GM19468 (cell line): Measurements from ENCODE around the gene MALL.
"Not testable (repeated sequence)": the region's sequence is repeated elsewhere in the genome, so short reads cannot be mapped to it uniquely, and the experiment has no call there.

ENCODE experiments used
- ATAC-seq: cut with Tn5 transposase; IDR thresholded peaks from one replicate; pipeline ENCODE4 v1.9.1; 2021; ENCODE audit warnings: mild to moderate bottlenecking, moderate library complexity, moderate number of reproducible peaks; ENCODE audit not compliant: unreplicated experiment; ENCODE audit errors: extremely low read depth

MALL gene

DNA sequence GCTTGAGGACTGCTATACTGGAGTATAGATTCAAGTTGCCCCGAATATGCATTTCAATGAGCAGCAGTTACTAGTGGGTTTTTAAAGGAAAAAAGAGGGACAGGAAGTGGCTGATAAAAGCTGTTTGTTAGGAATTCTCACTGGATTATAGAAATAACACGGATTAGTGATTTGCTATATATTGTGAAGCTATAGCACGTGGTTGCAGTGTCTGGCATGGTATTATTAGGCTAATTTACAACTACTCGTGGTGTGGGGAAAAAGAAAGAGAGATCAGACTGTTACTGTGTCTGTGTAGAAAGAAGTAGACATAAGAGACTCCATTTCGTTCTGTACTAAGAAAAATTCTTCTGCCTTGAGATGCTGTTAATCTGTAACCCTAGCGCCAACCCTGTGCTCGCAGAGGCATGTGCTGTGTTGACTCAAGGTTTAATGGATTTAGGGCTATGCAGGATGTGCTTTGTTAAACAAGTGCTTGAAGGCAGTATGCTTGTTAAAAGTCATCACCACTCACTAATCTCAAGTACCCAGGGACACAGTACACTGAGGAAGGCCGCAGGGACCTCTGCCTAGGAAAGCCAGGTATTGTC is 59.7 kb downstream of the MALL start:
- not testable (repeated sequence) for ATAC-seq

DNA sequence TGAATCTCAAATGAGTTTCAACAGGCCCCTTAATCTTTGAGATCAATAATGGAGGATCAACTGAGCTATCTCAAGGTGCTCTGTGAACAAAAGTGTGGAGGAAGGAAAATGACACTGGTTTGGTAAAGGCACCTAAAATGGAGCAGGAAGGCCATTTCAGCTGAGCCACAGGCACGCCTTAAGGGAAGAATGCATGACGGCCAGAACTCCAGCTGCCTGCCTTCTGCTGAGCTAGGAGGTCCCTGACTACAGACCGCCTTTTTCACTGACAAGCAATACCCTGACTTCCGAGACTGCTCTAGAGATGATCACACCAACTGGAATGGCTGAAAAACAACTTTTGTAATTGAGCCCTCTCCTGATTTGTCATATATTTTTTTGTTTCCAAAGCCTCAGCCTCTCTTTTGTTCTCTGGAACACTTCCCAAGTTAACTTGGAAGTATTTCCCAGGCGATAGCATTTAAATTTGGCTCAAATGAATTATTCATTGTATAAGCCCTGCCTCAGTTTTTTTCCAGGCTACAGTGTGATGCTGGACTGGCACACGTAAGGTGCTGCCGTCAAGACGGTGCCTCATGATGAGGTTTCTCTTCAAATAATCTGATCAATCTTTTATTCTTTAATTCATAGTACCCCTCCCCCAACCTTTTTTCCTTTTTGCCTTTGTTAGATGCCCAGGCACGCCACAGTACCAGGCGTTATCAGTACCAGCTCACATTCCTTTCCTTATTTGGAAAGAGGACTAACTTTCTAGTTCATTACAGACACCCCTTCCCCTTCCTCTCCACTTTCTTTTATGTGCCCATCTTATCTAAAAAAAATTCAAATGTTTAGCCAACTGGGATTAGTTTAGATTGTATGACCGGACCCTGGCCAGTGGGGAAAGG is 60.9 kb downstream of the MALL start:
- not testable (repeated sequence) for ATAC-seq

- not testable (repeated sequence) for ATAC-seq
These were observed 61.9 kb downstream of the MALL start for GRCh38 chr2:110053688-110054087.

DNA sequence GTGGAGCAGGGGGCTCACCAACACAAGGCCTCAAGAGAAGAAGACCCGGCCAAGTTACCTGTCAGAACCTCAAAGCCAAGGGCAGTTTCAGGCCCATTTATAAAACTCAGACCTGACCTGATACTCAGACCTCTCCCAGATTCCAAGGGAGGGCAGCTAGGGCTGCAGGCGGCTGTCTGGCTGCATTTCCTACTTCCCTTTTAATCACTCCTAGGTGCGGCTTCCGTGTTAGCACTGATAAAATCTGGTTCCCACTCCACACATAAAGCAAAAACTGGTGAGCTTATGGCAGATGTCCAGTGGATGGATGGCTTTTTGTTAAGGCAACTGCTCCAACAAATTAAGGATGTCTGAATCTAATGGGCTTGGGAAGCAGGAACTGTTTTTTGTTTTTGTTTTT is 63.5 kb downstream of the MALL start:
- not testable (repeated sequence) for ATAC-seq

GRCh38 chr2:110050222-110050621 is 65.4 kb downstream of the MALL start:
- not testable (repeated sequence) for ATAC-seq

DNA sequence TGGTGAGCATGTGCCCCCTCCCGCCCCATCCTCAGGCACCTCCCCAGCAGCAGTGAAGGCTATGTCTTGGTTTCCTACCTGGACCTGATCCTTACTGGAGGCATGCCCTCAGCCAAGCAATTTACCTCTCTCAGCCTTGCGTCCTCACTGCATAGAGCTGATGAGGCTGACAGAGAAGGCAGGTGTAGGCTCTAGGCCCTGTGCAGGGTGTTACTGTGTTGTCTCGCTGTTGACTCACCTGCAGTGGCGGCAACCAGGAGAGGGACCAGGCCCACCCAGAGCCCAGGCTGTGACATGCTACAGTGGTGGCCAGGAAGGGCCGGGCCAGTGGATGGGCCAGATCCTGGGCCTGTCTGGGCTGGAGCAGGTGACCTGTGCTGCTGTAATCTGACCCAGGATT is 65.9 kb downstream of the MALL start:
- not testable (repeated sequence) for ATAC-seq

GRCh38 chr2:110048255-110049197 is 67.1 kb downstream of the MALL start:
- ATAC-seq, result not testable (repeated sequence)

DNA sequence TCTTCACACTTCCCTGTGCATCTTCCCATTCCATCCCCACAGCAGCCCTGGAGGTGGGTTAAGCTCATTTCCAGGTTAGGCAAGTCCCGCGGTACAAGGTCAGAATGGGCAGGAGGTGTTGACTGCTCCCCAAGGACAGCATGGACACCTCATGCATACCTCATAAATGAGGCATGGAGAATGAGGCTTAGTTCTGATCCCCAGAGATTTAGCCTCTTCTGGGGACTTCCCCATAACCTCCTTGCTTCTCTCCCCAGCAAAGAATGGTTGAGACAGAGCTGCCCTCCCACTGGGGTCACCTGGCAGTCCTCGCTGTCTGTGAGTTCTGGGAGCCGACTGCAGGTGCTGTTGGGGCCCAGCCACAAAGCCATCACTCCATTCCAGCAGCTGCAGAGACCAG is 68.4 kb downstream of the MALL start:
- ATAC-seq, result not testable (repeated sequence)

DNA sequence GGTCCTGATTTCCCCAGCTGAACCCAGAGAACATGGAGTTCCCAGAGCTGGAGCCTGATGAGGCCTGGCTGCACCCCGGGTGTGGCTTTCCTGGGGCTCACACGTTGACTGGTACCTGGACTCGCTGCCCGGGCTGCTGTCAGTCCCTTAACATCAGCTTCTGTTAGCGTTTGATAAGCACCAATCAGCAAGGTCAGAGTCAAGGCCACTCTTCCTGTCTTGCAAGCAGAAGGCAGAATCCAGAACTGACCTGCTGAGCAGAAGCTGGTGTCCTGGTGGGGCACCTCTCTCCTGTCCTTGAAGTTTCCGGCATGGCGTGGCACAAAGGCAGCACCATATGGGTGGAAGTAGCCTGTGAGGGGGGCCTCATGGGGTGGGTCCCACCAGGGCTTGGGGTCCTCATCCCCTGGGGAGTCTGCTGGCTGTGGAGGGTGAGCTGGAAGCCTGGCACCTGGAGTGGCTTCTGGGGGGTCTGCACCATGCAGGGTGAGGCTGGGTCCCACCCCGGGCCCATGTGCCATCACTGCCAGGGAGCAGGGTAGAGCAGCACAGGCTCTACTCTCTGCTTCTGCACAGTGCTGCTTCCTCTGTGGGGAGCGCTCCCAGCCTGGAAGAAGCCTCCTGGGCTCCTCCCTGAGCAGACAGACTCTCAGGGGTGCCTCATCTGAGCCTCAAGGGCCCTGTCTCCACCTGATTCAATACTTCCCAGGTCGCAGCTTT is 73.5 kb downstream of the MALL start:
- not testable (repeated sequence) for ATAC-seq

DNA sequence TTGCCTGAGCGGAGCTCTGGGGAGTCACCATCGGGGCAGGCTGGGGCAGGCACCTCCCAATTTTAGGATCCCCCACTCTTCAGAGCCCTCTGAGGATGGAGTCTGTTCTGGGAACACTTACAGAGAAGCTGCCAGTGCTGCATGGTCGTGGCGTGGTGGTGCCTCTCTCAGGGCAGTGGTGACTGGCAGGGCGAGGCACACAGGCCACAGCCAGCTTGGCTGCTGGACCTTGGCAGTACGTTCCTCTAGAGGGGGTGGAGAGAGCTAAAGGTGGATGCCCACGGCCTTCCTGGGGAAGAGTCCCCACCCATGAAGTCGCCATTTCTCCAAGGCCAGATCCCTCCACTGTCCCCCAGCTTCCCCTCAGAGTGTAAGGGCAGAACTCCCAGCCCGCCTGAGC is 78.3 kb downstream of the MALL start:
- not testable (repeated sequence) for ATAC-seq

DNA sequence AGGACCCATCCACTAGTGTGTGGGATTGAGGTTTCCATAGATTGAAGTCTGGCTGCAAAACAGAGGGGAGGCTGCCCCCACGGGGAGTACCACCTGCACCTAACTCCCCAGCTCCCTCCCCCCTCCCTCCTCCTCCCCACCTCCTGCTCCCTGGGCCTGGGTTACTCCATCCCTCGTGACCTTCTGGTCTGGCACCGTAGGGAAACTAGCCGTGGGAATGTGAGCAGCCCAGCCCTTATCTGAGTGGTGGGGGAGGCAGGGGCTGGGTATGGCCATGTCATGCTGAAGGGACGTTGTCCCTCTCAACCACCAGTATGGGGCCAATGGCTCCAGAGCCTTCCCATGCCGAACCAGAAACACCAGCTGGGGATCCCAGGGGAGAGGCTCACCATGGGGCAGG is 80.2 kb downstream of the MALL start:
- ATAC-seq, result not testable (repeated sequence)

DNA sequence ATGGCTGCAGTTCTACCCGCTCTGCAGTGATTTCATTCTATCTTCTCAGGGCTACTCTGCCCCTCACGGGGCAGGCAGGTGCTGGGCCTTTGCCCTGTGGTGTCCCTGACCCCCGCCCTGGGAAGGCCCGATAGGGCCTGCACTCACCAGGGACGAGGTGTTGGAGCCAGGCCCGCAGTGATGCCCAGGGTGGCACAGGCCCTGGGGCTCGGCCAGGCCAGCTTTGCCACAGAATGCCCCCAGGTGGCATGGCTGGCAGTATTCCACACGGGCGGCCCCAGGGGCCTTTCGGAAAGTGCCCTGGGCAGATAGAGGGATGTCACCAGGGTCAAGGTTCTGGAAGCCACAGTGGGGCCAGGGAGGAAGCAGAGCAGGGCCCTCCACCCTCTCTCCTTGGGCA is 80.7 kb downstream of the MALL start:
- ATAC-seq, result not testable (repeated sequence)
